ENCODE results near the gene DNM3.

The DNM3 gene

DNA sequence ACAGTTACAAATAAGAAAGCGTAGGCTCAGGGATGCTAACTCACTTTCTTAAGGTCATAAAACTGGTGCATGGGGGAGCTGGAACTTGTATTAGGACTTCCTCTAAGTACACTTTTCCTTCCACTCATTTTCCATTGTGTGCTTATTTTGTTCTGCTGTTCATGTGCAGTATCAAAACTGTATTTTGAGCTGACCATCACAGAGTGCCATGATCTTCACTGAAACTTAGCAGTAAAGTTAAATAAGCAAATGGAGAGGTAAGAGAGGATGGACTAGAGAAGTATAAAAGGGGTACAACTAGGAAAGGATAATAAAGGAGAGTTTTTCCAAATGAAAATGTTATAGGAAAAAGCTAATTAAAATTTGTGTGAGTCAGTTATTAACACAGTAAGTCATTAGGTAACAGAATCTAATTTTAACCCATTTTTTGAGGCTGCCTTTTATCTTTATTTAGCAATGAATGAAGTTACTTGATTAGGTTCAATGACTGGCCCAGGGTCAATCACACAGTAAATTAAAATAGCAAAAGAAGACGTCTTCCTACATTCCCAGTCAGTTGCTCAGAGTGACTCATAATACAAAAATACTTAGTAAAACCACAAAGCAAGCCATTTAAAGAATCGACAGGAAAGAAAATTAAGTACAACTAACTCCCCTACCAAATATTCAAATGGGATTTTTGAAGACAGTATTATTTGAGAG lies 413.4 kb downstream of the DNM3 start:
- no peak for DNase-seq

DNA sequence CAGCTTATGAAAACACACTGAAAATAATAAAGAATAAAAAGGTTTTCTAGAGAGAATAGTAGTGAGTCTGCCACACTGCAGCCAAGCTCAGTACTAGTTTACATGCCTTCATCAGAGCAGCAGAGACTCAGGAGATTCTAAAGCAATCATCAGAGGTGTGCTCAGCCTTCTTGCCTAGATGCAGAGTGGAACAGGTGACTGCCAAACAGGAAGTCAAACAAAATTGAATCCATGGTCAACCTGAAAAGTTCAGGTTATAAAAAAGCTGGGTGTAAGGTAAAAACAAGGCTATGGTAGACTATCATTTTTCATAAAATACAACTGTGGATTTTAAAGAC lies 413.9 kb downstream of the DNM3 start:
- no peak for DNase-seq

- no peak for DNase-seq
These were observed 424.6 kb downstream of the DNM3 start for GRCh38 chr1:172265905-172266304.

GRCh38 chr1:172266528-172267174 lies 425.4 kb downstream of the DNM3 start:
- no peak for DNase-seq

- DNase-seq: no peak
These were observed 426.9 kb downstream of the DNM3 start for GRCh38 chr1:172268237-172268636.

DNA sequence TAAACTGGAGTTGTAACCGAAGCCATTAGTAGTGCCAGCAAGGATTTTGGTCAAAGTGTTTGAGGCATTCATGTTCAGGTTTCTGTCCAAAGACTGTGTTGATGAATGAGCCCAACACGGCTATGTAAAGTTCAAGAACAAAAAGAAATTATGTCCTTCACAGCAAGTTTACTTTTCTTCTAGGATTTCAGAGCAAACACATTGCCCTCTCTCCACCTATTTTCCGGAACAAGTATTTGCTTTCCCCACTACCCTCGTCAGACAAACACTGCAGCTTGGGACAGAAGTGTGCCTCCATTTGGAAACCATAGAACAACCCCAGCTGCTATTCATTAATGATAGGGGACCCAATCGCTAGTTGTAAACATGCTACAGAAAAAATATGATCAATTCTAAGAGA lies 427.8 kb downstream of the DNM3 start:
- no peak for DNase-seq

DNA sequence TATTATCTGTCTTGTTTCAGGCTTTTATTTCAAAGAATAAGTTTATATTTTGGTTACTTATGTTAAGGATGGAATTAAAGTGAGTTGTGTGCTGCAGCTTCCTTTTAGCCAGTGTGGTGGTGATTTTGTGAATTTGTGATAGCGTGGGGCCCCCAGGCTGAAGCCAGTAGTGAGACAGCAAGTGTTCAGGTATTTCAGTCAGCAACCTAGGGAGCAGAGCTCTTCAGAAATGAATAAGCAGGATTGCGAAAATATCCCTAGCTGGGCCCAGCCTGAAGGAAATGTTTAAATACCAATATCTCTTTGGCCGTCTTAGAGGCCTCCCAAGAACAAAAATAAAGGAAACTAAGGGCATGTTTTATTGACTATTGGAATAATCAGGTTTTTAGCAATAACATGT lies 428.3 kb downstream of the DNM3 start:
- no peak for DNase-seq

GRCh38 chr1:172270605-172271004 lies 429.3 kb downstream of the DNM3 start:
- DNase-seq: no peak

- no peak for DNase-seq
These were observed 430.8 kb downstream of the DNM3 start for GRCh38 chr1:172272087-172272486.

DNA sequence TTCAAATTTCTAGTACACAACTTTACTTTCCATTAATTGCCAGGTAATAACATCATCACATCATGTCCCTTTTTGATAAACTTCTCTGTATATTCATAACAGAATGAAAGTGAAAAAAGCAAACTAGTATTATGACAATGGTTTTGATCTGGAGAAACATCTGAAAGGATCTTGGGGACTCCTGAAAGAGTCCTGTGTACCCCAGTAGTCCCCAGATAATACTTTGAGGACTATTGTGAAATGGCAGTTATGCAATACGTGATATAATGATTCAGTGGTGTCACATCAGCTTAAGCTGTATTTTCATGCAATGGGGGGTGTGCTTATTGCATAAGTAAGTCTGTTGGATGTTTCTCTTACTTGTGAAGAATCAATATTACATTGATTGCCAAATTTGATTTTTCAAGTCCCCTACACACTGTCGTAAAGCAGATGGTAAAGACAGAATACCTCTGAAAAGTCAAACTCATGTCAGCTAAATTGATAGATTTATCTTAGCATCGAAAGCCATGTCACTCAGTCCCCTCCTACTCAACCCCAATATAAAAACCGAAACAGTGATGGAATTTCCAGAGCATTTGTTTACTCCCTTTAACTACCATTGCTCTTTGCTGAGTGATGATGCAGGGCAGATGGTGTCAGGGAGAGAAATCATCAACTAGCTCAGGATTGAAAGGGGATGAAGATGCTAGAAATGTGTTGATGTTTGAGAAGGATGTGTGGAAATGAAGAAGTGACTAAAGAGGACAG lies 432.5 kb downstream of the DNM3 start:
- no peak for DNase-seq

GRCh38 chr1:172275478-172275877 lies 434.2 kb downstream of the DNM3 start:
- no peak for DNase-seq

DNA sequence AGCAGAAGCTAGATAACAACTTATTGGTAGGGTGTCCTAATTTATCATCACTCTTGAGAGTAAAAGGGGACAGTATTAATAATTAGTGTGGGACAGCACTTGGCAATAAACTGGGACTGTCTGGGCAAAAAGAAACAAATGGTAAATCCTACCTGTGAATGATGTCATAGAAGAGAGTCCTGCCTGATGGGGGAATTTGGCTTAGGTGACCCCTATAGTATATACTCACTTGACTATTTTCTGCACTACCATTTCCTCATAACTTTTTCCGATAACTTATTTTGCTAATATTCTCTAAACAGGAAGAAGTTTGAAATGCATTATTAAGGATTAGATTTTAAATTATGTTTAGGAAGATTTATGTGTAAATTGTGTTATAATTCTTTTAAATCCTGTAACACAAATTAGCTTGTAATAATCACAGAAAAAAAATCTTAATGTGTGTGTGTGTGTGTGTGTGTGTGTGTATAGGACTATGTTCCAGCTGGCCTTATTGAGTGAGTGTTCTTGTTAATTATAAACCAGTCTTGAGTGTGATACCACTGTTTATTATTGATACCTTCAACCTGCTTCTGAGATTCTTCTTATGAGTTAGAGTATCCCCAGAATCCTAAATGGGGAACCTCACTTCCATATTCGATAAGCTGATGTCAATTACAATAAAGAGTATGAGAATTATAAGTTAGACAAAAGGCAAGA lies 435.0 kb downstream of the DNM3 start:
- DNase-seq: no peak

DNA sequence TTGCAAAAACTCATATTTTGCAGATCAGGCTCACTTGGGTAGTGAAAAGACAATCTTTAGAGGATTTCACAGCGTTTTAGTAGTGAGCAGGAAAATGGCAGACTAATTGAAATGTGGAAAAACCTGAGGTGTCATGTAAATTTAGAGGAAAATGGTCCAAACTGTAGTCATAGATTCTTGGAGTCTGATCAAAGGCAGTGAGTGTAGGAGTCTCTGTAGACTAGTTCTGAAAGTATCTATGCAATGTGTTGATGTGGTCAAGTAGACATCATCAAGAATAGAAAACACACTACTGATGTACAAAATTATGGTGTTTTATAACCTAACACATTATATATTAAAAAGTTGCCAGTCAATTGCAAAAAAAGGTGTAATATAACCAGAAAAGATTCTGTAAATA lies 436.0 kb downstream of the DNM3 start:
- DNase-seq: no peak

DNA sequence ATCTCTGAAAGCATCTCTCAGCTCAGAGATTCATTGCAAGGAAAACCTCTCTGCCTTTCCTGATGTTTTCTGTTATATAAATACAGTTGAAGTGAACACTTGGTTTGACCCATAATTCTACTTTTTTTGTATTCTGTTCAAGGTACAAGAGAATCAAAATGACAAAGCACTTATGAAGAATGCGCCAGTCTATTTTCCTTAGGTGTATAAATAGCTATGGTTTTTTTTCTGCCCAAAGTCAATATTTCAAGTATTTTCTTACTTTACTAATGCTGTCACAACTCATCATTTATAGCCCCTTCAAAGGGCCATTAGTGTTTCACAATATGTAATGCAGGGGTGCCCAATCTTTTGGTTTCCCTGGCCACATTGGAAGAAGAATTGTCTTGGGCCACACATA lies 436.7 kb downstream of the DNM3 start:
- DNase-seq: no peak

- no peak for DNase-seq
These were observed 437.2 kb downstream of the DNM3 start for GRCh38 chr1:172278478-172278877.

DNA sequence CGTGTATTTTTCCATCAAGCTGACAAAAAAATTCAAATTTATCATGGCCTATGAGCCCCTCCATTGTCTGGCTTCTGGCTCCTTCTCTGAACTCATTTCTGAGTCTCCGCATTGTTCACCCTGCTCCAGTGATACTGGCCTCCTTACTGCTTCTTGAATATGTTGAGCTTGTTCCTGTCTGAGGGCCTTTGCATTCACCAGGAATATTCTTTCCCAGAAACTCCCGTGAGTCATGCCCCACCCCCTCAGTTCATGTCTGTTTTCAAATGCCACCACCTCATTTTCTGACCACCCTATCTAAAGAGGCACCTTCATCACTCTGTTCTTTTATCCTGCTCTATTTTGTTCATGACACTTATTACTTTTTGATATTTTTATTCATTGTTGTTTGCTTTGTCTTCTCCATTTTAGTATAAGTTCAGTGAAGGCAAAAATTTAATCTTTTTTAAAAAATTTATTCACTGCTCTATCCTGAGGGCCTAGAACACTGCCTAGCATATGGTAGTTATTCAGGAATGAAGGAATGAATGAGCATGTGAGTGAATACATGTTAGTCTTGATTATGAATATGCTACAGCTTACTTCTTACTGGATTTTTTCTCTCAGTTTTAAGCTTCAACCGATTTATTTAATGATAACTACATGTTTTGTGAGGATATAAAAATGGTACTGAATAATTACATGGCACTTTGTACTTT lies 438.8 kb downstream of the DNM3 start:
- no peak for DNase-seq

DNA sequence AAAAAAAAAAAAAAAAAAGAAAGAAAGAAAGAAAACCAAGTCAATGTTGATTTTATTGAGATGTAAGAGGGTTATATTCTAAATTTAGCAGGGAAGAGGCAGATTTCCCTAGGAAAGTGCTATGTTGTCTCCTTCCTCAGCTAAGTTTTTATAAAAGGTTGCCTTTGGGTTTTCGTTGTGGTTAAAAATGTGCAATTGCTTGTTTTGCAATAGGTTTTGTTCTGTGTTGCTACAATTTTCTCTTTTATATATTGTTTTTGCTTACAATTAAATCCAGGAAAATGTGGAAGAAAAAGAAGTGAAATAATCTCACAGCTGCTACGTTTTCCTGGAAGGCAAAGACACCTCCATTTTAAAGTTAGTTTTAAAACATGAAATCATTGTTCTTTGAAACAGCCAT lies 442.5 kb downstream of the DNM3 start:
- DNase-seq: no peak

DNA sequence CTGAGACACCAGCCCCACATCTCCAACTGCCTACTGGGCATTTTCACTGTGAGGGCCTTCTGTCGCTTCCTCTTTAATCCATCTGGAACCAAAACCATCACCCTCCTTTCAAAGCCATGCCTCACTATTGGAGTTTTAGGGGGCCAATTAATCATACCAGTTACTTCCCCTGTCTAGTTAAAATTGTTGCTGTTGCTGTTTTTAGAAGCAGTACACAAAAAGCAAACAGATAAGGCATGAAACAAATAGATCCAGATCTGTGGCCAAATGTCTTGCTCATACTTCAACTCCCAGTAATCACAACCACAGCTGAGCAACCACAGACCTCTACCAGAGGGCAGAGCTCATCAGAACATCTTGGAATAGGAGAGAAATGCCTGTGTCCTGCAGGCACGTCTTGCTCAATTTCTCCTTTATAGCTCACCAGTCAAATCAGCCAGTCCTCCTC lies 445.4 kb downstream of the DNM3 start:
- DNase-seq: no peak

- DNase-seq: no peak
These were observed 445.9 kb downstream of the DNM3 start for GRCh38 chr1:172287208-172287607.

GRCh38 chr1:172288581-172288980 lies 447.3 kb downstream of the DNM3 start:
- no peak for DNase-seq

DNA sequence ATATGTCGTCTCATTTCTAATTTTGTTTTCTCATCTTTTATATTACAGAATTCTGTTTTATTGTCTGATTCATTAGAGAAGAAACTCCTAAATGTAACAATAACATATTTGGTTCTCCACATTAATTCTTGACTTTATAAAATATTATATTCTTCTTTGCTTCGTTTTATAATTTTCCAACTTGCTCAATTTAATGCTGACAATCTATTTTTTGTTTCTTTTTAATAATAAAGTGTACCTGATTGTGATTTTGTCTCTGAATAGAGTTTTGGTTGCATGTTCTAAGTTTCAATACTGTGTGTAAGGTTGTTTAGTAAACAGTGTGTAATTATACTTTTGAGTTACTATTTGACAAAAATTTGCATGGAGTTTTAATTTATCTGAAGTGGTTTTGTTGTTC lies 448.1 kb downstream of the DNM3 start:
- DNase-seq: no peak

- no peak for DNase-seq
These were observed 451.5 kb downstream of the DNM3 start for GRCh38 chr1:172292840-172293239.

GRCh38 chr1:172293429-172293828 lies 452.1 kb downstream of the DNM3 start:
- no peak for DNase-seq
